ENCODE measurements around the gene TNPO1.

DNA sequence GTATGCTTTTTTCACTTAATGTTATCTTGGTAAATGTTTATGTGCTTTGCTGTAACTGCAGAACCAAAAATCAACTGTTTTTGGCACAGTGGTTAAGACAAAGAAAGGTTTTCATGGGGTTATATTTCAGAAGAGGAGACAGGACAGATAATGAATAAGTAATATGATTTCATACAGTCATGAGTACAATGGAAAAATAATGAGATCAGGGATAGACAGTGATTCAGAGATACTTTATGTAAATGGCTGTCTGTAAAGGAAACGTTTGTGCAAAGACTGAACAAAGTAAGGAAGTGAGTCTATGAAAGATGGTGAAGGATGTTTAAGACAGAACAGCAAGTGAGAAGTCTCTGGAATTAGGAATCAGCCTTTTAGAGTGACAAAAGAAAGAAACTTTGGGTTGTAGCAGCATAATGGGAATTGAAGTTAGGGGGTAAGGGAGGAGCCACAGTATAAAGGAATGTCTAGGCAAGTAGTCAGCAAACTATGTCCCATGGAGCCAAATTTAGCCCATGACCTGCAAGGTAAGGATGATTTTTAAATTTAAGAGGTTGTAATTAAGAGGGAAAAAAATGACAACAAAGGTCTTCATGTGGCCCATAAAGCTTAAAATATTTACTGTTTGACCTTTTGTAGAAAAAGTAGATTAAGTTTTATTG is 55.0 kb downstream of the TNPO1 start:
- TF ChIP-seq EP300 (IDR thresholded peaks at IDR 0.05) (no peak), POLR2A (IDR thresholded peaks at IDR 0.05) (no peak), CTCF (IDR thresholded peaks at IDR 0.05) (no peak)
